Fibroblast of lung (primary cell): Measurements from ENCODE around the gene MRPS27. TPM values are rescaled to one million over a fixed set of nuclear protein-coding genes. Genes with fewer than 3 reads are reported as not detected.

Experiments used
- DNase-seq, 2 donors: peaks; one replicate each; pipeline versions ENCODE4 v3.0.0 to v3.0.0-alpha.2; 2010; ENCODE audit warnings: low read depth in 2 of 2
- H2AFZ ChIP-seq: 2 replicates; pipeline ENCODE4 v1.5.1; 2012; ENCODE audit warnings: low read length, control low read depth, inconsistent platforms
- H3K27ac ChIP-seq: 2 replicates; pipeline ENCODE4 v1.5.1; 2011; ENCODE audit warnings: low read length, control low read depth; ENCODE audit not compliant: insufficient read depth
- H3K27me3 ChIP-seq: 2 replicates; pipeline ENCODE4 v1.5.1; 2011; ENCODE audit warnings: mild to moderate bottlenecking, low read length; ENCODE audit not compliant: control insufficient read depth, insufficient read depth
- H3K36me3 ChIP-seq: 2 replicates; pipeline ENCODE4 v1.5.1; 2011; ENCODE audit warnings: low read length; ENCODE audit not compliant: control insufficient read depth, insufficient read depth
- H3K4me1 ChIP-seq: 2 replicates; pipeline ENCODE4 v1.5.1; 2011; ENCODE audit warnings: low read length; ENCODE audit not compliant: control insufficient read depth, insufficient read depth; ENCODE audit errors: extremely low read depth
- H3K4me2 ChIP-seq: 2 replicates; pipeline ENCODE4 v1.5.1; 2011; ENCODE audit warnings: low read length, control low read depth; ENCODE audit not compliant: insufficient read depth; ENCODE audit errors: extremely low read depth
- H3K4me3 ChIP-seq, 4 experiments: fragments of 200-600 bp in 1 of 4; sonication (generic) in 1 of 4; replicated peaks in 1 of 4; 2 replicates each; pipeline ENCODE4 v1.5.1; 2011 to 2016; ENCODE audit warnings: low read length in 4 of 4, low read depth in 3 of 4, mild to moderate bottlenecking in 3 of 4, control low read depth in 2 of 4, inconsistent platforms in 1 of 4, mixed read lengths in 1 of 4; ENCODE audit not compliant: insufficient read depth in 1 of 4; ENCODE audit errors: control extremely low read depth in 1 of 4
- H3K79me2 ChIP-seq: 2 replicates; pipeline ENCODE4 v1.5.1; 2012; ENCODE audit warnings: mild to moderate bottlenecking, low read length, inconsistent platforms; ENCODE audit not compliant: control insufficient read depth, insufficient read depth
- H3K9ac ChIP-seq: 2 replicates; pipeline ENCODE4 v1.5.1; 2011; ENCODE audit warnings: mild to moderate bottlenecking, low read length, control low read depth; ENCODE audit not compliant: insufficient read depth
- H3K9me3 ChIP-seq: 2 replicates; pipeline ENCODE4 v1.5.1; 2012; ENCODE audit warnings: low read depth, low read length; ENCODE audit not compliant: control insufficient read depth, insufficient read depth
- H4K20me1 ChIP-seq: 2 replicates; pipeline ENCODE4 v1.5.1; 2011; ENCODE audit warnings: low read length; ENCODE audit not compliant: control insufficient read depth, insufficient read depth; ENCODE audit errors: extremely low read depth
- CTCF ChIP-seq, 2 donors: IDR thresholded peaks in 1 of 2; conservative IDR thresholded peaks in 1 of 2; 1 replicate in 1 of 2; 2 replicates in 1 of 2; pipeline ENCODE4 v1.5.1; 2011 to 2012; ENCODE audit warnings: low read length in 2 of 2, control low read depth in 1 of 2, inconsistent platforms in 1 of 2, low read depth in 1 of 2, mild to moderate bottlenecking in 1 of 2
- EZH2 ChIP-seq: IDR thresholded peaks from 2 replicates; pipeline ENCODE4 v1.5.1; 2012; ENCODE audit warnings: low read length, control low read depth, mild to moderate bottlenecking; ENCODE audit errors: missing control alignments
- polyA plus RNA-seq, 2 donors: library from polyadenylated mRNA; depleted of rRNA in 1 of 2; stranded (reverse) in 1 of 2; unstranded in 1 of 2; fragments of >200 nt; gene quantifications; 2 replicates each; pipeline ENCODE4 v1.2.1, GENCODE V29; 2011 to 2012; ENCODE audit warnings: missing spikeins in 1 of 2
- total RNA-seq: library from RNA; depleted of rRNA; stranded (reverse); fragments of >200 nt; gene quantifications from 2 replicates; pipeline ENCODE4 v1.2.1, GENCODE V29; 2014

MRPS27 gene
- total and polyA plus RNA-seq, 2 donors (not counting 1 experiment from before 2014, with no cell fraction given) = 67.2 to 86.5 TPM

DNA sequence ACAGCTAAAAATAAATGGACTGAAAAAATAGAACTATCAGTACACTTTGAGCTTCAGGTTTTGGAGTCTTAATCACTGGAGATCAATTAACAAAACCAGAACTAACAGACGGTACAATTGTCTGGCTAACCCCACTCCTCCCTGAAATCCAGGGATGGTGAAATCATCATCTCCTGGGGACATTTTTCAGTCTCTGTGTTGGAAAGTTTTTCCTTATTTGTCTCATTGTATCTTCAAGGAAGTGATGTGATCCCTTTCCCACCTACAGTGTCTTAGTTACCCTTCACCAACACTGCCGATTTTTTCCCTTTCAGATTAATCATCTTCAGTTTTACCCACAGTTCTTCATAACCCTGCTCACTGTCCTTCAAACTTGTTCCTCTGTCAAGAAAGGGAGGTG is 130.9 kb downstream of the MRPS27 start:
- Histone ChIP-seq H3K79me2 (no peaks in the 10 kb centered on the region), H3K36me3 (peaks cover 13% of the 10 kb centered on the region), H4K20me1 (no peaks in the 10 kb centered on the region), H3K27ac (no peak overlapping the region), H3K4me2 (no peak overlapping the region), H3K9ac (no peak overlapping the region), H3K27me3 (no peaks in the 10 kb centered on the region), H3K4me3 (no peak overlapping the region), H3K4me1 (no peaks in the 10 kb centered on the region), H2AFZ (no peak overlapping the region), H3K9me3 (no peaks in the 10 kb centered on the region)
- TF ChIP-seq CTCF (conservative IDR thresholded peaks at IDR 0.05 in 1 of 2, IDR thresholded peaks at IDR 0.05 in 1 of 2; ENCODE audit: low read depth in 1 of 2, low read length in 2 of 2) = no peak
- no peak for TF ChIP-seq EZH2
- no peak for DNase-seq

GRCh38 chr5:72188166-72188565 is 131.9 kb downstream of the MRPS27 start:
- Histone ChIP-seq H3K27me3 (no peaks in the 10 kb centered on the region), H3K27ac (no peak overlapping the region), H4K20me1 (no peaks in the 10 kb centered on the region), H3K4me1 (no peaks in the 10 kb centered on the region), H3K4me2 (no peak overlapping the region), H3K9me3 (no peaks in the 10 kb centered on the region), H3K79me2 (no peaks in the 10 kb centered on the region), H2AFZ (no peak overlapping the region), H3K36me3 (peaks cover 11% of the 10 kb centered on the region), H3K9ac (no peak overlapping the region), H3K4me3 (no peak overlapping the region)
- TF ChIP-seq EZH2 (no peak), CTCF (conservative IDR thresholded peaks at IDR 0.05 in 1 of 2, IDR thresholded peaks at IDR 0.05 in 1 of 2; ENCODE audit: low read depth in 1 of 2, low read length in 2 of 2) (no peak)
- no peak for DNase-seq

- Histone ChIP-seq H3K79me2 (peaks cover 4% of the 10 kb centered on the region), H3K27ac (no peak overlapping the region), H4K20me1 (no peaks in the 10 kb centered on the region), H3K4me2 (no peak overlapping the region), H3K27me3 (no peaks in the 10 kb centered on the region), H3K9me3 (no peaks in the 10 kb centered on the region), H3K4me1 (no peaks in the 10 kb centered on the region), H3K9ac (no peak overlapping the region), H2AFZ (no peak overlapping the region), H3K4me3 (no peak overlapping the region), H3K36me3 (peaks cover 11% of the 10 kb centered on the region)
- peak in 1 of 2 donors; percentile 26 for DNase-seq
- TF ChIP-seq CTCF (conservative IDR thresholded peaks at IDR 0.05 in 1 of 2, IDR thresholded peaks at IDR 0.05 in 1 of 2; ENCODE audit: low read depth in 1 of 2, low read length in 2 of 2) (no peak), EZH2 (no peak)
These were observed 132.5 kb downstream of the MRPS27 start for GRCh38 chr5:72187388-72188075.
